Daoy (cell line): ENCODE results near the gene KRTAP10-5. TPM values are rescaled to one million over a fixed set of nuclear protein-coding genes. Genes with fewer than 3 reads are reported as not detected.
"Not testable (repeated sequence)": the region's sequence is repeated elsewhere in the genome, so short reads cannot be mapped to it uniquely, and the experiment has no call there.

ENCODE experiments used
- DNase-seq: peaks from one replicate; pipeline ENCODE4 v3.0.0-alpha.2; 2015; ENCODE audit warnings: low read depth
- total RNA-seq: library from RNA; depleted of rRNA; stranded (reverse); fragments of >200 nt; shearing (Covaris generic); gene quantifications from 2 replicates; pipeline ENCODE4 v1.2.3, GENCODE V29; 2014

KRTAP10-5 gene
- total RNA-seq, 1 experiment from 2014 or later, result not detected

GRCh38 chr21:44610157-44610843 is 29.9 kb upstream of the KRTAP10-5 start:
- not testable (repeated sequence) for DNase-seq

GRCh38 chr21:44609193-44609592 is 28.8 kb upstream of the KRTAP10-5 start:
- DNase-seq, result no peak

- no peak for DNase-seq
Measured at GRCh38 chr21:44606495-44606894, 26.1 kb upstream of the KRTAP10-5 start.

GRCh38 chr21:44603911-44604310 is 23.5 kb upstream of the KRTAP10-5 start:
- no peak for DNase-seq

- no peak for DNase-seq
Measured at GRCh38 chr21:44603109-44603875, 22.9 kb upstream of the KRTAP10-5 start.

- no peak for DNase-seq
Measured at GRCh38 chr21:44602463-44602850, 22.1 kb upstream of the KRTAP10-5 start.

- no peak for DNase-seq
Measured at GRCh38 chr21:44601596-44602462, 21.4 kb upstream of the KRTAP10-5 start.

- peak; percentile 51 for DNase-seq
Measured at GRCh38 chr21:44601091-44601490, 20.7 kb upstream of the KRTAP10-5 start.

GRCh38 chr21:44600118-44600978 is 19.9 kb upstream of the KRTAP10-5 start, which contains the start of gene KRTAP10-7:
TSS of gene KRTAP10-7 (plus strand) at chr21:44600597. CDS start at chr21:44600622, 25 bp downstream.
- not testable (repeated sequence) for DNase-seq

GRCh38 chr21:44599264-44600029 is 19.0 kb upstream of the KRTAP10-5 start:
- DNase-seq, result no peak

- no peak for DNase-seq
Measured at GRCh38 chr21:44598061-44598460, 17.7 kb upstream of the KRTAP10-5 start.

- peak; percentile 42 for DNase-seq
Measured at GRCh38 chr21:44596068-44596725, 15.8 kb upstream of the KRTAP10-5 start.

GRCh38 chr21:44595524-44595923 is 15.1 kb upstream of the KRTAP10-5 start:
- no peak for DNase-seq

- no peak for DNase-seq
Measured at GRCh38 chr21:44594406-44594916, 14.1 kb upstream of the KRTAP10-5 start.

GRCh38 chr21:44593598-44594405 is 13.4 kb upstream of the KRTAP10-5 start:
- DNase-seq, result no peak

- no peak for DNase-seq
Measured at GRCh38 chr21:44592446-44593311, 12.3 kb upstream of the KRTAP10-5 start, which contains the start of gene KRTAP10-6. TSS of gene KRTAP10-6 (minus strand) at chr21:44592505. CDS start at chr21:44592484, 21 bp downstream.

- not testable (repeated sequence) for DNase-seq
Measured at GRCh38 chr21:44591801-44592130, 11.4 kb upstream of the KRTAP10-5 start.
